Measurements from ENCODE around the gene SBF1.

The SBF1 gene

GRCh38 chr22:50467341-50467740 is 7.5 kb downstream of the SBF1 start:
- no peak for DNase-seq

GRCh38 chr22:50465066-50465930 is 9.5 kb downstream of the SBF1 start:
- DNase-seq, result no peak

- DNase-seq, result no peak
Observed at GRCh38 chr22:50464451-50464850, 10.4 kb downstream of the SBF1 start.

- DNase-seq, result no peak
Observed at GRCh38 chr22:50463188-50463900, 11.5 kb downstream of the SBF1 start.

- no peak for DNase-seq
Observed at GRCh38 chr22:50461979-50462540, 12.8 kb downstream of the SBF1 start.

GRCh38 chr22:50461536-50461935 is 13.3 kb downstream of the SBF1 start:
- no peak for DNase-seq

- DNase-seq, result no peak
Observed at GRCh38 chr22:50460938-50461337, 13.9 kb downstream of the SBF1 start.

- no peak for DNase-seq
Observed at GRCh38 chr22:50459496-50460140, 15.2 kb downstream of the SBF1 start.

- no peak for DNase-seq
Observed at GRCh38 chr22:50459016-50459415, 15.8 kb downstream of the SBF1 start.

GRCh38 chr22:50456466-50457234 is 18.2 kb downstream of the SBF1 start:
- no peak for DNase-seq

- DNase-seq, result no peak
Observed at GRCh38 chr22:50456026-50456425, 18.8 kb downstream of the SBF1 start.

- no peak for DNase-seq
Observed at GRCh38 chr22:50455201-50455600, 19.6 kb downstream of the SBF1 start.

GRCh38 chr22:50454556-50455075 is 20.2 kb downstream of the SBF1 start:
- DNase-seq, result no peak

- DNase-seq, result no peak
Observed at GRCh38 chr22:50452649-50453048, 22.2 kb downstream of the SBF1 start.

- DNase-seq, result no peak
Observed at GRCh38 chr22:50447576-50448551, 27.0 kb downstream of the SBF1 start.

GRCh38 chr22:50446708-50447575 is 27.9 kb downstream of the SBF1 start:
- no peak for DNase-seq

GRCh38 chr22:50445880-50446707 is 28.7 kb downstream of the SBF1 start:
- DNase-seq, result no peak

GRCh38 chr22:50445071-50445879 is 29.6 kb downstream of the SBF1 start:
- DNase-seq, result peak; percentile 16

Measured in activated CD4-positive, alpha-beta T cell treated with anti-CD3 and anti-CD28 coated beads, Interleukin-2, amount 50 U/mL, for 1 hour (primary cell).